Epithelial cell of prostate (primary cell): ENCODE results near the gene ARHGEF19.

ENCODE experiments used
- DNase-seq: peaks from one replicate; pipeline ENCODE4 v3.0.0-alpha.2; 2011; ENCODE audit warnings: low read depth, low spot score
- H3K27ac ChIP-seq: fragments of 450-650 bp; 2 replicates; pipeline ENCODE4 v1.5.1; 2017; ENCODE audit warnings: mild to moderate bottlenecking

Gene ARHGEF19

GRCh38 chr1:16155537-16156410 lies 56.7 kb downstream of the ARHGEF19 start, which contains the start of gene EPHA2:
EPHA2 (minus strand) TSS chr1:16156069; CDS start chr1:16155932, 137 bp downstream.
- DNase-seq: peak; percentile 64
- H3K27ac ChIP-seq: peak within 1 kb of the TSS; percentile 99

GRCh38 chr1:16153999-16154673 lies 58.3 kb downstream of the ARHGEF19 start:
- DNase-seq: no peak
- peak overlapping the region; percentile 99 for H3K27ac ChIP-seq

- peak overlapping the region; percentile 99 for H3K27ac ChIP-seq
- no peak for DNase-seq
Measured at GRCh38 chr1:16153096-16153998, 59.1 kb downstream of the ARHGEF19 start.

- peak overlapping the region; percentile 99 for H3K27ac ChIP-seq
- no peak for DNase-seq
Measured at GRCh38 chr1:16152481-16153087, 59.9 kb downstream of the ARHGEF19 start.

GRCh38 chr1:16151995-16152384 lies 60.5 kb downstream of the ARHGEF19 start:
- no peak for DNase-seq
- H3K27ac ChIP-seq: peak overlapping the region; percentile 99

GRCh38 chr1:16151196-16151994 lies 61.1 kb downstream of the ARHGEF19 start:
- peak overlapping the region; percentile 99 for H3K27ac ChIP-seq
- no peak for DNase-seq

- no peak for DNase-seq
Measured at GRCh38 chr1:16150508-16150907, 61.9 kb downstream of the ARHGEF19 start.

GRCh38 chr1:16149702-16150488 lies 62.6 kb downstream of the ARHGEF19 start:
- DNase-seq: no peak
- H3K27ac ChIP-seq: peak overlapping the region; percentile 99

More at GRCh38 chr1:16150508-16150907, 61.9 kb downstream of the ARHGEF19 start:
- peak overlapping the region; percentile 99 for H3K27ac ChIP-seq

- no peak for DNase-seq
- peak overlapping the region; percentile 99 for H3K27ac ChIP-seq
Measured at GRCh38 chr1:16149146-16149545, 63.3 kb downstream of the ARHGEF19 start.

GRCh38 chr1:16148329-16149092 lies 63.9 kb downstream of the ARHGEF19 start:
- H3K27ac ChIP-seq: peak overlapping the region; percentile 99
- DNase-seq: no peak
